Neural progenitor cell (in vitro differentiated cells): Measurements from ENCODE around the gene FAM43B. TPM values are rescaled to one million over a fixed set of nuclear protein-coding genes. Genes with fewer than 3 reads are reported as not detected.
A peak's percentile ranks its signal among the peaks of the same experiment; 100 is the strongest.

Experiments used
- DNase-seq: peaks from one replicate; pipeline ENCODE4 v3.0.0-alpha.2; 2016; ENCODE audit warnings: low spot score
- H2AFZ ChIP-seq: fragments of 200-600 bp; sonication (generic); replicated peaks from 2 replicates; pipeline ENCODE4 v1.6.1; 2016; ENCODE audit warnings: antibody characterized with exemption
- H3F3A ChIP-seq: fragments of 200-600 bp; sonication (generic); 2 replicates; pipeline ENCODE4 v1.6.1; 2016; ENCODE audit warnings: antibody characterized with exemption, low read depth
- H3K27ac ChIP-seq: fragments of 200-600 bp; sonication (generic); 2 replicates; pipeline ENCODE4 v1.5.1; 2016; ENCODE audit warnings: mild to moderate bottlenecking
- H3K27me3 ChIP-seq: fragments of 200-600 bp; sonication (generic); 2 replicates; pipeline ENCODE4 v1.6.1; 2016; ENCODE audit warnings: mild to moderate bottlenecking, moderate library complexity
- H3K36me3 ChIP-seq: fragments of 200-600 bp; sonication (generic); 2 replicates; pipeline ENCODE4 v1.5.1; 2016
- H3K4me1 ChIP-seq: fragments of 200-600 bp; sonication (generic); 2 replicates; pipeline ENCODE4 v1.6.1; 2016; ENCODE audit warnings: mixed run types
- H3K4me2 ChIP-seq: fragments of 200-600 bp; sonication (generic); 2 replicates; pipeline ENCODE4 v1.6.1; 2016
- H3K4me3 ChIP-seq: fragments of 200-600 bp; sonication (generic); 2 replicates; pipeline ENCODE4 v1.5.1; 2016
- H3K79me2 ChIP-seq: fragments of 200-600 bp; sonication (generic); 2 replicates; pipeline ENCODE4 v1.6.1; 2016; ENCODE audit warnings: low read depth
- H3K9ac ChIP-seq: fragments of 200-600 bp; sonication (generic); 2 replicates; pipeline ENCODE4 v1.6.1; 2016
- H3K9me3 ChIP-seq: fragments of 200-600 bp; sonication (generic); 2 replicates; pipeline ENCODE4 v1.5.1; 2016; ENCODE audit warnings: low read depth
- H4K20me1 ChIP-seq: fragments of 200-600 bp; sonication (generic); 2 replicates; pipeline ENCODE4 v1.6.1; 2016; ENCODE audit warnings: low read depth
- H3K27ac Mint-ChIP-seq: 3 replicates; pipeline ENCODE4 v1.8.0; 2021; ENCODE audit warnings: mixed read lengths
- H3K27me3 Mint-ChIP-seq: 2 replicates; pipeline ENCODE4 v1.8.0; 2022; ENCODE audit warnings: low read depth, mild to moderate bottlenecking, inconsistent platforms, moderate library complexity, mixed read lengths; ENCODE audit not compliant: insufficient read depth
- H3K36me3 Mint-ChIP-seq: 3 replicates; pipeline ENCODE4 v1.8.0; 2021; ENCODE audit warnings: mixed read lengths
- H3K4me1 Mint-ChIP-seq: 3 replicates; pipeline ENCODE4 v1.8.0; 2021; ENCODE audit warnings: mixed read lengths
- H3K4me3 Mint-ChIP-seq: 3 replicates; pipeline ENCODE4 v1.8.0; 2021; ENCODE audit warnings: mild to moderate bottlenecking, moderate library complexity, mixed read lengths
- H3K9me3 Mint-ChIP-seq: 3 replicates; pipeline ENCODE4 v1.8.0; 2020; ENCODE audit warnings: mixed read lengths
- EZH2 ChIP-seq: fragments of 200-600 bp; sonication (generic); IDR thresholded peaks from 2 replicates; pipeline ENCODE4 v1.6.1; 2017; ENCODE audit warnings: antibody characterized with exemption, mild to moderate bottlenecking, moderate library complexity
- EZH2phosphoT487 ChIP-seq: fragments of 200-600 bp; sonication (generic); IDR thresholded peaks from 2 replicates; pipeline ENCODE4 v1.6.1; 2017; ENCODE audit warnings: antibody characterized with exemption
- total RNA-seq: library from RNA; depleted of rRNA; stranded (reverse); fragments of >200 nt; gene quantifications from 2 replicates; pipeline ENCODE4 v1.2.3, GENCODE V29; 2015; ENCODE audit warnings: low replicate concordance
- TF ChIP-seq, protein P1 (sequence below): fragments of 200-600 bp; sonication (generic); IDR thresholded peaks from 2 replicates; pipeline ENCODE4 v1.5.1; 2017; ENCODE audit warnings: antibody characterized with exemption, mild to moderate bottlenecking

The FAM43B gene
- total RNA-seq, 1 donor from 2014 or later, result not detected

DNA sequence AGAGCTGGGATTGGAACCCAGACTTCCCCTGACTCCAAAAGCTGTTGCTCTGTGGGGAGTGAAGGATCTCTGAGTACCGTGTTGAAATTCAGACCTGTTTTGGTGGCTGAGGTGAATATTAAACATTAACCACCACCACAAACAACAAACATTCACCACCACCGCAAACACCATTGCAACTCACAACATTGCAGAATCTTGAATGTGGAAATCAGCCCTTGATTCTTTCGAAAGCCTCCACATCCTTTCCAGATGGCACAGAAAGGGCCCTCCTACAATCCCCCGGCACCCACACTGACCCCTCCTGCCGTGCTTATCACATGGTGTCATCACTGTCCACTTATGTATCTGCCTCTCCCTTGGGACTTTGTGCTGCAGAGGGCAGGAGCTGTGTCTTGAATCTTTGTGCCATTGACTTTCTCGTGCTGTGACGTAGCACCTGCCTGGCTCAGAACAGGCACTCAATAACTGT is 38.0 kb downstream of the FAM43B start:
- TF ChIP-seq EZH2, result no peak
- TF ChIP-seq, protein P1, sequence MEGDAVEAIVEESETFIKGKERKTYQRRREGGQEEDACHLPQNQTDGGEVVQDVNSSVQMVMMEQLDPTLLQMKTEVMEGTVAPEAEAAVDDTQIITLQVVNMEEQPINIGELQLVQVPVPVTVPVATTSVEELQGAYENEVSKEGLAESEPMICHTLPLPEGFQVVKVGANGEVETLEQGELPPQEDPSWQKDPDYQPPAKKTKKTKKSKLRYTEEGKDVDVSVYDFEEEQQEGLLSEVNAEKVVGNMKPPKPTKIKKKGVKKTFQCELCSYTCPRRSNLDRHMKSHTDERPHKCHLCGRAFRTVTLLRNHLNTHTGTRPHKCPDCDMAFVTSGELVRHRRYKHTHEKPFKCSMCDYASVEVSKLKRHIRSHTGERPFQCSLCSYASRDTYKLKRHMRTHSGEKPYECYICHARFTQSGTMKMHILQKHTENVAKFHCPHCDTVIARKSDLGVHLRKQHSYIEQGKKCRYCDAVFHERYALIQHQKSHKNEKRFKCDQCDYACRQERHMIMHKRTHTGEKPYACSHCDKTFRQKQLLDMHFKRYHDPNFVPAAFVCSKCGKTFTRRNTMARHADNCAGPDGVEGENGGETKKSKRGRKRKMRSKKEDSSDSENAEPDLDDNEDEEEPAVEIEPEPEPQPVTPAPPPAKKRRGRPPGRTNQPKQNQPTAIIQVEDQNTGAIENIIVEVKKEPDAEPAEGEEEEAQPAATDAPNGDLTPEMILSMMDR, result no peak
- Histone ChIP-seq H3K79me2 (no peaks in the 10 kb centered on the region), H3K27me3 (no peaks in the 10 kb centered on the region), H3K4me2 (peak overlapping the region; percentile 57), H3K36me3 (no peaks in the 10 kb centered on the region), H3K9me3 (no peaks in the 10 kb centered on the region), H4K20me1 (no peaks in the 10 kb centered on the region), H3F3A (peaks cover 8% of the 10 kb centered on the region), H3K9ac (no peak overlapping the region), H2AFZ (peak overlapping the region; percentile 77), H3K4me3 (no peak overlapping the region), H3K4me1 (peaks cover 14% of the 10 kb centered on the region), H3K27ac (no peak overlapping the region)
- Mint-ChIP-seq H3K9me3 (no peaks in the 10 kb centered on the region), H3K4me1 (peaks cover 17% of the 10 kb centered on the region), H3K27me3 (peaks cover 15% of the 10 kb centered on the region), H3K27ac (no peak overlapping the region), H3K36me3 (no peaks in the 10 kb centered on the region), H3K4me3 (no peak overlapping the region)
- no peak for DNase-seq

- Histone ChIP-seq H3F3A (peaks cover 8% of the 10 kb centered on the region), H3K9me3 (no peaks in the 10 kb centered on the region), H2AFZ (no peak overlapping the region), H4K20me1 (no peaks in the 10 kb centered on the region), H3K4me3 (no peak overlapping the region), H3K36me3 (no peaks in the 10 kb centered on the region), H3K79me2 (no peaks in the 10 kb centered on the region), H3K27ac (no peak overlapping the region), H3K4me2 (no peak overlapping the region), H3K27me3 (no peaks in the 10 kb centered on the region), H3K9ac (no peak overlapping the region), H3K4me1 (peaks cover 14% of the 10 kb centered on the region)
- Mint-ChIP-seq H3K4me3 (no peak overlapping the region), H3K4me1 (peaks cover 21% of the 10 kb centered on the region), H3K36me3 (no peaks in the 10 kb centered on the region), H3K9me3 (no peaks in the 10 kb centered on the region), H3K27ac (no peak overlapping the region), H3K27me3 (peaks cover 8% of the 10 kb centered on the region)
- DNase-seq, result no peak
- TF ChIP-seq, protein P1, result no peak
- TF ChIP-seq EZH2phosphoT487 (no peak), EZH2 (no peak)
Measured at GRCh38 chr1:20593756-20594155, 41.4 kb downstream of the FAM43B start.

DNA sequence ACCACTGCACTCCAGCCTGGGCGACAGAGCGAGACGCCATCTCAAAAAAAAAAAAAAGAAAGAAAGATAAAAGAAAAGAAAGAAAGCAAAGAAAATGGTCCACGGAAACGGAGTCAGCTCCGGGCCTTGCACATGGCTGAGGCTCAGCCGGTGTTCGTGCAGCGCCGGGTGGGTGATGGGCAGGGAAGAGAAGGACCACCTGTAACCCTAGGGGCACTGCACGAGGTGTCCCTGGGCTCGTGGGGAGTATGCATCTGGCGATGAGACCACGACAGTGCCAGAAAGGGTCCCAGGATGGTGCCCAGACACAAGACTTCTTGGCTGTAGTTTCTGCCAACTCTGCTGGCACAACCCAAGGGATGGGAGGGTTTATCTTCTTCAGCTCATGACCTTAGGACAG is 42.4 kb downstream of the FAM43B start:
- H3K36me3 Mint-ChIP-seq, result no peaks in the 10 kb centered on the region
- peaks cover 15% of the 10 kb centered on the region for H3K4me1 Mint-ChIP-seq
- Histone ChIP-seq H3F3A (peaks cover 5% of the 10 kb centered on the region), H3K9ac (no peak overlapping the region), H3K4me3 (no peak overlapping the region), H4K20me1 (no peaks in the 10 kb centered on the region), H3K4me1 (peaks cover 6% of the 10 kb centered on the region), H3K4me2 (no peak overlapping the region), H2AFZ (no peak overlapping the region), H3K79me2 (no peaks in the 10 kb centered on the region), H3K9me3 (no peaks in the 10 kb centered on the region), H3K27ac (no peak overlapping the region), H3K27me3 (no peaks in the 10 kb centered on the region), H3K36me3 (no peaks in the 10 kb centered on the region)
- peaks cover 5% of the 10 kb centered on the region for H3K27me3 Mint-ChIP-seq
- no peak overlapping the region for H3K27ac Mint-ChIP-seq
- H3K4me3 Mint-ChIP-seq, result no peak overlapping the region
- no peaks in the 10 kb centered on the region for H3K9me3 Mint-ChIP-seq
- TF ChIP-seq EZH2phosphoT487, result no peak
- no peak for TF ChIP-seq EZH2
- TF ChIP-seq, protein P1, result no peak
- no peak for DNase-seq
